Measurements from ENCODE around the gene CYTH3.

Gene CYTH3

DNA sequence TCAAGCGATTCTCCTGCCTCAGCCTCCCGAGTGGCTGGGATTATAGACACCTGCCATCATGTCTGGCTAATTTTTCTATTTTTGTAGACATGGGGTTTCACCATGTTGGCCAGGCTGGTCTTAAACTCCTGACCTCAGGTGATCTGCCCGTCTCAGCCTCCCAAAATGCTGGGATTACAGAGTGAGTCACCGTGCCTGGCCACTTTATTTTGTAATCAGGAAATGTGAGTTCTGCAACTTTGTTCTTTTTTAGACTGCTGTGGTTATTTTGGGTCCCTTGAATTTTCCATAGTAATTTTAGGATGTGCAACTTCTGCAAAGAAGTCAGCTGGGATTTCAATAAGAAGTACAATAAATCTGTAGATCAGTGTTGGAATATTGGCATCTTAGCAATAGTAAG, 96.8 kb downstream of the CYTH3 start:
- TF ChIP-seq, protein P1, sequence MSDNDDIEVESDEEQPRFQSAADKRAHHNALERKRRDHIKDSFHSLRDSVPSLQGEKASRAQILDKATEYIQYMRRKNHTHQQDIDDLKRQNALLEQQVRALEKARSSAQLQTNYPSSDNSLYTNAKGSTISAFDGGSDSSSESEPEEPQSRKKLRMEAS (IDR thresholded peaks at IDR 0.05) = no peak
- TF ChIP-seq ZBTB7A (IDR thresholded peaks at IDR 0.05; ENCODE audit: low read depth) (no peak), FOXM1 (IDR thresholded peaks at IDR 0.05; ENCODE audit: borderline replicate concordance, low read depth) (no peak)
- TF ChIP-seq, protein P2, sequence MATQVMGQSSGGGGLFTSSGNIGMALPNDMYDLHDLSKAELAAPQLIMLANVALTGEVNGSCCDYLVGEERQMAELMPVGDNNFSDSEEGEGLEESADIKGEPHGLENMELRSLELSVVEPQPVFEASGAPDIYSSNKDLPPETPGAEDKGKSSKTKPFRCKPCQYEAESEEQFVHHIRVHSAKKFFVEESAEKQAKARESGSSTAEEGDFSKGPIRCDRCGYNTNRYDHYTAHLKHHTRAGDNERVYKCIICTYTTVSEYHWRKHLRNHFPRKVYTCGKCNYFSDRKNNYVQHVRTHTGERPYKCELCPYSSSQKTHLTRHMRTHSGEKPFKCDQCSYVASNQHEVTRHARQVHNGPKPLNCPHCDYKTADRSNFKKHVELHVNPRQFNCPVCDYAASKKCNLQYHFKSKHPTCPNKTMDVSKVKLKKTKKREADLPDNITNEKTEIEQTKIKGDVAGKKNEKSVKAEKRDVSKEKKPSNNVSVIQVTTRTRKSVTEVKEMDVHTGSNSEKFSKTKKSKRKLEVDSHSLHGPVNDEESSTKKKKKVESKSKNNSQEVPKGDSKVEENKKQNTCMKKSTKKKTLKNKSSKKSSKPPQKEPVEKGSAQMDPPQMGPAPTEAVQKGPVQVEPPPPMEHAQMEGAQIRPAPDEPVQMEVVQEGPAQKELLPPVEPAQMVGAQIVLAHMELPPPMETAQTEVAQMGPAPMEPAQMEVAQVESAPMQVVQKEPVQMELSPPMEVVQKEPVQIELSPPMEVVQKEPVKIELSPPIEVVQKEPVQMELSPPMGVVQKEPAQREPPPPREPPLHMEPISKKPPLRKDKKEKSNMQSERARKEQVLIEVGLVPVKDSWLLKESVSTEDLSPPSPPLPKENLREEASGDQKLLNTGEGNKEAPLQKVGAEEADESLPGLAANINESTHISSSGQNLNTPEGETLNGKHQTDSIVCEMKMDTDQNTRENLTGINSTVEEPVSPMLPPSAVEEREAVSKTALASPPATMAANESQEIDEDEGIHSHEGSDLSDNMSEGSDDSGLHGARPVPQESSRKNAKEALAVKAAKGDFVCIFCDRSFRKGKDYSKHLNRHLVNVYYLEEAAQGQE (IDR thresholded peaks at IDR 0.05; ENCODE audit: low read depth) = no peak

DNA sequence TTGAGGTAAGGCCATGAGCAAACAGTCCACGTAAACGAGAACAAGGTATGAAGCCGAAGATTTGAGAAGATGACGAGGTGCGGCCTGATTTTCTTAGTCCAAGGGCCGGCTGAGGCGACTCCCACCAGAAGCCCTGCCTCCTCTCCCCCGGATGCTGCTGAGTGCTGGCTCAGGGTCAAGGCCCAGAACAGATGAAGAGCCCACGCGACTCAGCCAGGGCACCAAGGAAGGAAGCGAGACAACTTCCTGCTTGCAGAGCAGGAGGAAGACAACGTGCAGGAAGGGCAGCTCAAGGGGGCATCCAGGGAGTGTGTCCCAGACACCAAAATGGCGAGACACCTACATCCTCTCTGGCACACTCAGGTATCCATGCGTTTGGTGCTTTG, 99.5 kb downstream of the CYTH3 start:
- no peak for TF ChIP-seq EGR1 (IDR thresholded peaks at IDR 0.05)

DNA sequence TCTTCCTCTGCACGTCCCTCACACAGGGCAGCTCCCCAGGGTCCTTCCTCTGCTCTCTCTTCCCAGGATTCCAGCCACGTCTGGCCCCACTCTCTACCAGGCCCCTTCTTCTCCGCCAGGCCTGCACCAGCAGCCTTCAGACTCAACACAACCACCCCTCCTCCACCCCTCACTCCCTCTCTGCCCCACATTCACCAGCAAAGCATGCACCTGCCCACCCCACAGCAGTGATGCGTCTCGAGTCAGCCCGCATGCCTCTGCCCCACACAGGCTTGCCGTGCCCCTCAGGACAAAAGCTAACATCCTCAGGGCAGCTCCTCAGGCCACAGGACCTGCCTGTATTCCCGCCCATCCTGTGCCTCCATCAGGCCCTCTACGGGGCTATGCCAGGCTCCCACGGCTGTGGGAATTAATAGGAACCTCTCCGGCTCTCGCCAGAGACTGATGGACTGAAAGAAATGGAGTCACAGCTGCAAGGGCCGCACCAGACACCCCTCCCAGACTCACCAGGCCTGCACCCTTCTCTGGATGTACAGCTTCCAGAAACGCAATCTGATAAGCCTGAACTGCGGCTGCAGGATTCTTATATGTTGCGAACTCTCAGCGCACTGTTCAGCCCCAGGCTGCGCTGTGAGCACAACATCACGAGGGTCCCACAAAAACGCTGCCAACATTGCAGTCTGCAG, 100.1 kb downstream of the CYTH3 start:
- TF ChIP-seq EP300 (IDR thresholded peaks at IDR 0.05; ENCODE audit: borderline replicate concordance) = no peak

DNA sequence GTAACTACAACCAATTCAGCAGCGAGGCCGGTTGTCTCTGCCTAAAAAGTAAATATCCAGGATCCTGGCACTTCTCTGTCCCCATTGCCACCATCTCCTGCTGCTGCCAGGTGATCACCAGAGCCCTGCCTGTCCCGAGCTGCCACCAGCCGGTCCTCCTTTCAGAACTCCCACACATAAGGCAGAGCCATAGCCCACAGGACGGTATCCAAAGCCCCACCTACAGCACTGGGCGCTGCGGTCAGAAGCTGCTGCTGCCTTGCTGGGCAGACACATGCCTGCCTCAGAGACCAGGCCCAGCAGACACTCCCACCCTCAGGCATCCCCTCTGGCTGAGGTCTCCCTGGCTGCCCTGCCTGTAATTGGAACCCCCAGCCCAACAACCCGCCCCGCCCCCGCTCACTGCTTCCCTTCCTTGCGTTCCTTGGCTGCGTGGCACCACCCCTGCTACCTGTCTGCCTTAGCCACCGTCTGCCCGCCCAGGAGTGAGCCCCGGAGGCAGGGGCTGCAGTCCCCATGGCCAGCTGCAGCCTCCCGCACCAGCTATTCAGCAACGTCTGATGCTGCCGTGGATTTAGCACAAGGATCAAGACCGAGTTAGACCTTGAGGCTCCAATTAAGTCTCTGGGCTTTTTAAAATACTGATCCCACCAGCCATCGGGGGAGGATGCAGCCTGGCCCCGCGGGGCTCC, 100.7 kb downstream of the CYTH3 start:
- TF ChIP-seq, protein P1 (IDR thresholded peaks at IDR 0.05) = no peak
- TF ChIP-seq YY1 (IDR thresholded peaks at IDR 0.05; ENCODE audit: low read depth) (no peak), EP300 (IDR thresholded peaks at IDR 0.05; ENCODE audit: borderline replicate concordance) (no peak), EGR1 (IDR thresholded peaks at IDR 0.05) (no peak)

DNA sequence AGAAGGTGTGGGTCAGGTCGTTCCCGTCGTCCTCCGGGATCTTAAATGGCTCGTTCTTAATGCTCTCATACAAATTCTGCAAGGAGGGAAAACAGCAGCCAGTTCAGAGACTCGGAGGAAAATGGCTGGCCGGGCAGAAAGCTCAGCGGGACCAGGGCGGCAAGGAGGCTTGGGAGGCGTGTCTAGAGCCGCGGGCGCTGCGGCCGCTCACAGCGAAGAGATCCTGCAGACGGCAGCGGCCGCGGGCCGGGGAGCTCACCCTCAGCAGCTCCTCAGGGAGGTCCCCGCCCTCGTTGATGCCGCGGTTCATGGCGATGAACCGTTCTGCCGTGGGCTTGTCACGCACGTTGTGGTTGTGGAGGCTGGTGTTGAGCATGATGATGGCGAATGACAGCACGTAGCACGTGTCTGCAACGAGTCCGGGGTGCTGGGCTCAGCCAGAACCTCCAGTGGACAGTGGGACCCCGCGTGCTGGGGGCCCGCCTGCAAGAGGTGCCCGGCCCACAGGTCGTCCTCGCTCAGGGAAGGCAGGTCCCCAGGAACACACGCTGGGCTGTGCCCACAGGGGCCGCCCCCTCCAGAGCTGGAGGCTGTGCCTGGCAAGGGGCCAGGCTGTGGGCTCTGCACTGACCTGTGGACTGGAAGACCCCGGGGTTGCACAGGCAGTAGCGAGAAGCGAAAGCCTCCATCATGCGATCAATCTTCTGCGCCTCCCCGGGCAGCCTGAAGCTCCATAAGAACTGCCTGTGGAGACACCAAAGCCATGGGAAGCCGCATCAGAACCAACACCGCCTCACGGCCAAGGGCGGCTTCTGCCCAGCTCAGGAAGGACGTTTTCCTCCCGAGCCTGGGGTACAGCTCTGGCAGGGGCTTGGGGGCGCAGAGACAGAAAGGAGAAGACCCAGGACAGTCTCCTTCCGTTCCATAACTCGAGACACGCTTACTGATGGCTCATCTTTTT, 101.6 kb downstream of the CYTH3 start:
- TF ChIP-seq, protein P1 (IDR thresholded peaks at IDR 0.05) = no peak
- TF ChIP-seq FOXM1 (IDR thresholded peaks at IDR 0.05; ENCODE audit: borderline replicate concordance, low read depth) = no peak
- no peak for TF ChIP-seq RAD21 (IDR thresholded peaks at IDR 0.05; ENCODE audit: low read depth)
- no peak for TF ChIP-seq TAF1 (IDR thresholded peaks at IDR 0.05; ENCODE audit: low read depth)

DNA sequence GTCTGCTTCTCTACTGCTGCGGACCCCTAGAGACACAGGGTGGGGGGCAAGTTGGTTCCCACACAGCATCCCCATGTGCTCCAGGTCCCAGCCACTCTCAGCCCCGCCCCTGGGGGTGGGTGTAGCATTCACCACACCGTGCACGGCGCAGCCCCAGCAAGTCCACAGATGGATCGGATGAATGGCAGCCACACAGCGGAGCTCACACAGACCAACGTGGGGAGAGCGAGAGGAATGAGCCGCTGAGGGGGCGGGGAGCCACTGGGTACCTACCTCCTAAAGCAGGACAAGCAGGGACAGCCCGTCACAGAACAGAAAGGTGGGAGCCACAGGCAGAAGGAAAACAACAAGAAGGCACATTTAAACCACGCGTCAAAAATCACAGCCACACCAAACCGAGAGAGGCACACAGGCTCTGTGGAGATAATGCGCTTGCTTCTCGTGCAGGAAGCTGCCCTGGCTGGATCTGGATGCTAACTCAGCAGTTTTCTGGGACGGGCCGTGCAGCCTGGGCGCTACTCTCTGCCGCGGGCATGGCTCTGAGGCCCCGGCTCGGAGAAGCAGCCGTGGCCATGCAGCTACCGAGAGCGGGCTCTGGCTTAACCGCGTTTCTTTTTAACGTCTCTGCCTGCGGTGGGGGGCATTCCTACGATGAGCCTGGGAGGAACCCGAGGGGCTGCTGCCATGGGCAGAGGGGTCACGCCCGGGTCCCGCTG, 102.5 kb downstream of the CYTH3 start:
- TF ChIP-seq FOXM1 (IDR thresholded peaks at IDR 0.05; ENCODE audit: borderline replicate concordance, low read depth) (no peak), TEAD4 (IDR thresholded peaks at IDR 0.05) (no peak), CREB1 (IDR thresholded peaks at IDR 0.05; ENCODE audit: low read depth) (no peak), RAD21 (IDR thresholded peaks at IDR 0.05; ENCODE audit: low read depth) (no peak)
- TF ChIP-seq, protein P1 (IDR thresholded peaks at IDR 0.05) = no peak

DNA sequence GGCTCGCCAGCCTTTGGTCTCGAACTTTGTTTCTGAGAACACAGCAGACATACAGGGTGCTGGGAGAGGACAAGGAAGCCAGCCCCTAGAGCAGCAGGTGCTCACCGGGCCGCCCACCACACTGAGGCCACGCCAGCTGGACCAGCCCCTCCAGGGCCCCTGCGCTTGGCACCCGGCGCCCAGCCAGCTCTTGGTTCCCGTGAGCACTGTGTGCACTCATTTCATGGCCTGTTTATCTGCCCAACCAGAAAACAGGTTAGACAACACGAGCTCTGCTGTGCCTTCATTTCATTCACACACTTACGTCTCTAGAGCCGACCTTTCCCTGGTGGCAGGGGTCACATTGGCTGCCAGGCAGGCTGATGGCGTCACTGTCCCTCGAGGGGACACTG, 104.0 kb downstream of the CYTH3 start:
- TF ChIP-seq ZBTB7A (IDR thresholded peaks at IDR 0.05; ENCODE audit: low read depth) = no peak
- TF ChIP-seq RAD21 (IDR thresholded peaks at IDR 0.05; ENCODE audit: low read depth) = no peak
- no peak for TF ChIP-seq NFIC (IDR thresholded peaks at IDR 0.05)
- no peak for TF ChIP-seq TAF1 (IDR thresholded peaks at IDR 0.05; ENCODE audit: low read depth)
- TF ChIP-seq CREB1 (IDR thresholded peaks at IDR 0.05; ENCODE audit: low read depth) = no peak
- TF ChIP-seq YY1 (IDR thresholded peaks at IDR 0.05; ENCODE audit: low read depth) = no peak
- no peak for TF ChIP-seq TCF12 (IDR thresholded peaks at IDR 0.05; ENCODE audit: low read depth)
- no peak for TF ChIP-seq CEBPB (IDR thresholded peaks at IDR 0.05)
- no peak for TF ChIP-seq EP300 (IDR thresholded peaks at IDR 0.05; ENCODE audit: borderline replicate concordance)

Measured in Ishikawa (cell line).